ENCODE results near the gene SARNP. TPM values are rescaled to one million over a fixed set of nuclear protein-coding genes. Genes with fewer than 3 reads are reported as not detected.

SARNP gene
- polyA plus RNA-seq, 1 of the 3 experiments (the other 2 are of a cell fraction) = 65.8 TPM

- TF ChIP-seq ZBTB33 (IDR thresholded peaks at IDR 0.05; ENCODE audit: borderline replicate concordance, low read depth) = no peak
- TF ChIP-seq FOSL2 (IDR thresholded peaks at IDR 0.05; ENCODE audit: borderline replicate concordance, low read depth) = no peak
Measured at GRCh38 chr12:55815473-55815872, 2.1 kb downstream of the SARNP start (continued).

- Histone ChIP-seq H3K79me2 (ENCODE audit: insufficient read depth) (peaks cover 95% of the 10 kb centered on the region), H4K20me1 (ENCODE audit: insufficient read depth) (peaks cover 66% of the 10 kb centered on the region), H3K9ac (no peak overlapping the region), H3K4me2 (no peak overlapping the region), H3K27ac (ENCODE audit: low read depth in 2 of 2, low read length in 1 of 2) (no peak overlapping the region), H3K4me1 (ENCODE audit: control insufficient read depth in 1 of 2, insufficient read depth in 2 of 2, low read depth in 1 of 2, low read length in 1 of 2) (peaks cover 8 to 10% of the 10 kb centered on the region in 2 experiments), H3K36me3 (replicated peaks in 1 of 2; ENCODE audit: control insufficient read depth in 1 of 2, insufficient read depth in 2 of 2, low read length in 1 of 2) (peaks cover 9 to 34% of the 10 kb centered on the region in 2 experiments), H3K9me2 (no peaks in the 10 kb centered on the region), H3K4me3 (ENCODE audit: low read depth in 2 of 2, low read length in 1 of 2) (no peak overlapping the region), H3K9me3 (no peaks in the 10 kb centered on the region), H3F3A (replicated peaks; ENCODE audit: insufficient read depth) (peaks cover 5% of the 10 kb centered on the region), H3K27me3 (ENCODE audit: insufficient read depth) (no peaks in the 10 kb centered on the region), H2AFZ (ENCODE audit: low read depth) (no peak overlapping the region)
- DNase-seq = no peak
- no peak for TF ChIP-seq RAD21 (IDR thresholded peaks at IDR 0.05; ENCODE audit: low read length)
- no peak for TF ChIP-seq MAX (IDR thresholded peaks at IDR 0.05; ENCODE audit: low read depth)
- TF ChIP-seq EZH2phosphoT487 (IDR thresholded peaks at IDR 0.05; ENCODE audit: borderline replicate concordance, low read depth) = no peak
- no peak for TF ChIP-seq USF2 (IDR thresholded peaks at IDR 0.05; ENCODE audit: borderline replicate concordance, low read depth, low read length)
- no peak for TF ChIP-seq RCOR1 (IDR thresholded peaks at IDR 0.05; ENCODE audit: low read length)
- no peak for TF ChIP-seq RXRA (IDR thresholded peaks at IDR 0.05; ENCODE audit: borderline replicate concordance, low read depth)
- POLR2A ChIA-PET = no interaction called here
- CTCF ChIA-PET = interaction anchor here (1.2 to 15.0 kb wide), 2 partner anchors 75 to 90 kb away, joined by 3 to 105 read pairs; no protein-coding TSS in a partner anchor
Measured at GRCh38 chr12:55814257-55814656, 3.3 kb downstream of the SARNP start.

- peaks cover 4 to 45% of the 10 kb centered on the region in 2 experiments for H3K36me3 ChIP-seq (replicated peaks in 1 of 2; ENCODE audit: control insufficient read depth in 1 of 2, insufficient read depth in 2 of 2, low read length in 1 of 2)
Measured at GRCh38 chr12:55812088-55812487, 5.4 kb downstream of the SARNP start.

More at GRCh38 chr12:55812088-55812487, 5.4 kb downstream of the SARNP start:
- Histone ChIP-seq H2AFZ (ENCODE audit: low read depth) (no peak overlapping the region), H3K27ac (ENCODE audit: low read depth in 2 of 2, low read length in 1 of 2) (no peak overlapping the region), H3K9ac (no peak overlapping the region), H3K27me3 (ENCODE audit: insufficient read depth) (no peaks in the 10 kb centered on the region), H3F3A (replicated peaks; ENCODE audit: insufficient read depth) (peaks cover 5% of the 10 kb centered on the region), H4K20me1 (ENCODE audit: insufficient read depth) (peaks cover 74% of the 10 kb centered on the region), H3K4me2 (no peak overlapping the region), H3K9me3 (no peaks in the 10 kb centered on the region), H3K4me1 (ENCODE audit: control insufficient read depth in 1 of 2, insufficient read depth in 2 of 2, low read depth in 1 of 2, low read length in 1 of 2) (peaks cover 0 to 8% of the 10 kb centered on the region in 2 experiments), H3K4me3 (ENCODE audit: low read depth in 2 of 2, low read length in 1 of 2) (no peak overlapping the region), H3K79me2 (ENCODE audit: insufficient read depth) (peaks cover 100% of the 10 kb centered on the region), H3K9me2 (no peaks in the 10 kb centered on the region)
- no peak for TF ChIP-seq YY1 (IDR thresholded peaks at IDR 0.05; ENCODE audit: low read depth)
- CTCF ChIA-PET = interaction anchor here (1.1 to 15.0 kb wide), 5 partner anchors 8 to 114 kb away, joined by 3 to 105 read pairs (median 3); no protein-coding TSS in a partner anchor
- DNase-seq = no peak
- POLR2A ChIA-PET = interaction anchor here (0.7 to 2.6 kb wide), 3 partner anchors 15 to 83 kb away, joined by 3 to 7 read pairs (median 5); partner anchors contain the start of gene CD63
- WGBS (ENCODE audit: low lambda C conversion rate) = 86% methylated on average over 1 of the region's 1 CpG

Measured in SK-N-SH (cell line).